Thyroid gland (tissue), 4 donors: Measurements from ENCODE around the gene WDPCP.

Source experiments
- CTCF ChIP-seq, 6 experiments: fragments of 200-600 bp in 3 of 6; fragments of 450-650 bp in 3 of 6; sonication (generic) in 3 of 6; IDR thresholded peaks; one replicate each; pipeline ENCODE4 v1.5.1; 2016 to 2019; ENCODE audit warnings: antibody characterized with exemption in 6 of 6, mild to moderate bottlenecking in 2 of 6, inconsistent platforms in 1 of 6, moderate library complexity in 1 of 6
- POLR2A ChIP-seq, 2 donors: fragments of 450-650 bp; IDR thresholded peaks; one replicate each; pipeline ENCODE4 v1.6.1; 2017; ENCODE audit warnings: antibody characterized with exemption in 2 of 2, mild to moderate bottlenecking in 2 of 2, moderate library complexity in 1 of 2

DNA sequence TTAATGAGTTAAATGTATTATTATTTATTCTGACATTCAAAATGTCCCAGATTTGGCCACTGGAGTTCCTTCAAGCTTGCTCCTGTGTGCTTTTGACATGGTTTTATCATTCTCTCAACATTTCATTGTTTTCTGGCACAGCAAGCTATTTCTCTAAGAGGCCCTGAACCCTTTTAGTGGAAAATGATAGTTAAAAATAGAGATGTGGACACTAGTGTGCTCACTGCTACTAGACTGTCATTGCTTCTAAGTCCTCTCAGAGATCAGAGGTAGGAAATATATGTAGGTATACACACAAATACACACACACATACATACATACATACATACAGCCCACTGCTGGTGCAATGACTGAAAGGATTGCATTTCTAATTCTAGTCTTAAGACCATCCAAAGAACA, 25.5 kb downstream of the WDPCP start:
- TF ChIP-seq CTCF (IDR thresholded peaks at IDR 0.05) = no peak
- TF ChIP-seq POLR2A (IDR thresholded peaks at IDR 0.05) = no peak
